Spleen (tissue), 7 donors: ENCODE measurements around the gene BROX.

Source experiments
- CTCF ChIP-seq, 11 experiments: fragments of 200-600 bp in 7 of 11; fragments of 450-650 bp in 4 of 11; sonication (generic) in 4 of 11; IDR thresholded peaks in 8 of 11; conservative IDR thresholded peaks in 3 of 11; 1 replicate in 7 of 11; 2 replicates in 4 of 11; pipeline versions ENCODE4 v1.4.0 to v1.8.0; 2016 to 2021; ENCODE audit warnings: antibody characterized with exemption in 11 of 11, inconsistent platforms in 4 of 11, mild to moderate bottlenecking in 1 of 11
- POLR2A ChIP-seq, 3 donors: fragments of 450-650 bp; IDR thresholded peaks; one replicate each; pipeline ENCODE4 v1.5.1; 2017; ENCODE audit warnings: antibody characterized with exemption in 3 of 3, mild to moderate bottlenecking in 1 of 3
- POLR2AphosphoS5 ChIP-seq, 3 donors: sonication (generic); formaldehyde crosslinking; IDR thresholded peaks; one replicate each; pipeline ENCODE4 v1.5.1; 2017; ENCODE audit warnings: antibody characterized with exemption in 3 of 3
- donor health status: DM: no; HTN: no; CAD: no; lungs with moderate emphysema.
- donor health status: DM: no; HTN: no; CAD: no.
- donor health status: DM: no; HTN: no; CAD: no.

GRCh38 chr1:222751255-222751654 lies 38.9 kb downstream of the BROX start:
- TF ChIP-seq CTCF (IDR thresholded peaks at IDR 0.05 in 8 of 11, conservative IDR thresholded peaks at IDR 0.05 in 3 of 11), result no peak
- no peak for TF ChIP-seq POLR2AphosphoS5 (IDR thresholded peaks at IDR 0.05)
- TF ChIP-seq POLR2A (IDR thresholded peaks at IDR 0.05), result no peak
